Activated naive CD8-positive, alpha-beta T cell treated with anti-CD3 and anti-CD28 coated beads, Interleukin-2, amount 50 U/mL, for 16 hours (primary cell): ENCODE measurements around the gene C7.

ENCODE experiments used
- DNase-seq: peaks from one replicate; pipeline ENCODE4 v3.0.0-alpha.2; 2020; ENCODE audit warnings: low read depth, low spot score

Gene C7

GRCh38 chr5:40916226-40916625 is 6.9 kb downstream of the C7 start:
- DNase-seq: no peak

- no peak for DNase-seq
Observed at GRCh38 chr5:40928886-40929448, 19.7 kb downstream of the C7 start.

GRCh38 chr5:40932766-40933165 is 23.5 kb downstream of the C7 start:
- DNase-seq: no peak

GRCh38 chr5:40937075-40937474 is 27.8 kb downstream of the C7 start:
- DNase-seq: no peak

- no peak for DNase-seq
Observed at GRCh38 chr5:40939753-40940152, 30.5 kb downstream of the C7 start.

- DNase-seq: no peak
Observed at GRCh38 chr5:40945111-40945510, 35.8 kb downstream of the C7 start.

- DNase-seq: no peak
Observed at GRCh38 chr5:40955313-40955712, 46.0 kb downstream of the C7 start.

GRCh38 chr5:40957048-40957447 is 47.8 kb downstream of the C7 start:
- DNase-seq: no peak

GRCh38 chr5:40958811-40959210 is 49.5 kb downstream of the C7 start:
- no peak for DNase-seq

- DNase-seq: no peak
Observed at GRCh38 chr5:40960037-40960436, 50.7 kb downstream of the C7 start.

- DNase-seq: no peak
Observed at GRCh38 chr5:40962207-40962955, 53.1 kb downstream of the C7 start.

GRCh38 chr5:40972434-40972833 is 63.1 kb downstream of the C7 start:
- DNase-seq: no peak

GRCh38 chr5:40973364-40974004 is 64.2 kb downstream of the C7 start:
- no peak for DNase-seq

GRCh38 chr5:40976041-40976440 is 66.7 kb downstream of the C7 start:
- DNase-seq: no peak

- no peak for DNase-seq
Observed at GRCh38 chr5:40976836-40977235, 67.5 kb downstream of the C7 start.

GRCh38 chr5:40981420-40981819 is 72.1 kb downstream of the C7 start:
- DNase-seq: no peak

GRCh38 chr5:40983781-40984180 is 74.5 kb downstream of the C7 start:
- no peak for DNase-seq

GRCh38 chr5:40984884-40985283 is 75.6 kb downstream of the C7 start:
- DNase-seq: no peak

- no peak for DNase-seq
Observed at GRCh38 chr5:40985501-40985900, 76.2 kb downstream of the C7 start.

GRCh38 chr5:40986666-40987065 is 77.4 kb downstream of the C7 start:
- no peak for DNase-seq

- no peak for DNase-seq
Observed at GRCh38 chr5:40987349-40987748, 78.1 kb downstream of the C7 start.

- no peak for DNase-seq
Observed at GRCh38 chr5:40988746-40989510, 79.6 kb downstream of the C7 start.
